Osteocyte (in vitro differentiated cells): Measurements from ENCODE around the gene GIMAP4. TPM values are rescaled to one million over a fixed set of nuclear protein-coding genes. Genes with fewer than 3 reads are reported as not detected.
"Not testable (repeated sequence)": the region's sequence is repeated elsewhere in the genome, so short reads cannot be mapped to it uniquely, and the experiment has no call there.

Experiments used
- DNase-seq: peaks from one replicate; pipeline ENCODE4 v3.0.0; 2021; ENCODE audit warnings: mixed read lengths; ENCODE audit not compliant: unreplicated experiment; ENCODE audit errors: extremely low spot score
- H3K27ac Mint-ChIP-seq: one replicate; pipeline ENCODE4 v1.8.0; 2021; ENCODE audit warnings: mild to moderate bottlenecking, mixed read lengths; ENCODE audit not compliant: unreplicated experiment
- H3K27me3 Mint-ChIP-seq: one replicate; pipeline ENCODE4 v1.8.0; 2021; ENCODE audit warnings: mixed read lengths; ENCODE audit not compliant: unreplicated experiment
- H3K36me3 Mint-ChIP-seq: one replicate; pipeline ENCODE4 v1.8.0; 2021; ENCODE audit warnings: mixed read lengths; ENCODE audit not compliant: unreplicated experiment
- H3K4me1 Mint-ChIP-seq: one replicate; pipeline ENCODE4 v1.8.0; 2021; ENCODE audit warnings: mixed read lengths; ENCODE audit not compliant: unreplicated experiment
- H3K4me3 Mint-ChIP-seq: one replicate; pipeline ENCODE4 v1.8.0; 2021; ENCODE audit warnings: mild to moderate bottlenecking, moderate library complexity, mixed read lengths; ENCODE audit not compliant: unreplicated experiment
- H3K9me3 Mint-ChIP-seq: one replicate; pipeline ENCODE4 v1.8.0; 2021; ENCODE audit warnings: mixed read lengths; ENCODE audit not compliant: unreplicated experiment
- CTCF ChIP-seq: fragments of 200-600 bp; sonication (generic); IDR thresholded peaks from 2 replicates; pipeline ENCODE4 v1.5.0; 2021; ENCODE audit warnings: antibody characterized with exemption, mild to moderate bottlenecking, moderate library complexity
- total RNA-seq: library from RNA; stranded (reverse); gene quantifications from 2 replicates; pipeline ENCODE4 v1.2.1, GENCODE V29; 2021

GIMAP4 gene
- total RNA-seq, 1 donor from 2014 or later = not detected

GRCh38 chr7:150594805-150595204 lies 27.6 kb downstream of the GIMAP4 start:
- Mint-ChIP-seq H3K27ac (no peak overlapping the region), H3K4me3 (no peak overlapping the region), H3K27me3 (no peaks in the 10 kb centered on the region), H3K36me3 (no peaks in the 10 kb centered on the region), H3K4me1 (no peaks in the 10 kb centered on the region), H3K9me3 (peaks cover 56% of the 10 kb centered on the region)
- no peak for DNase-seq
- no peak for TF ChIP-seq CTCF

- Mint-ChIP-seq H3K9me3 (peaks cover 58% of the 10 kb centered on the region), H3K27me3 (no peaks in the 10 kb centered on the region), H3K36me3 (no peaks in the 10 kb centered on the region), H3K27ac (no peak overlapping the region), H3K4me3 (no peak overlapping the region), H3K4me1 (no peaks in the 10 kb centered on the region)
- no peak for TF ChIP-seq CTCF
- DNase-seq = no peak
Measured at GRCh38 chr7:150595361-150595760, 28.2 kb downstream of the GIMAP4 start.

GRCh38 chr7:150603600-150603999 lies 36.4 kb downstream of the GIMAP4 start:
- H3K9me3 Mint-ChIP-seq = peaks cover 24% of the 10 kb centered on the region

GRCh38 chr7:150610233-150610632 lies 43.0 kb downstream of the GIMAP4 start:
- no peaks in the 10 kb centered on the region for H3K27me3 Mint-ChIP-seq
- no peak overlapping the region for H3K4me3 Mint-ChIP-seq
- no peak for TF ChIP-seq CTCF
- H3K27ac Mint-ChIP-seq = no peak overlapping the region
- H3K9me3 Mint-ChIP-seq = peaks cover 23% of the 10 kb centered on the region
- H3K36me3 Mint-ChIP-seq = no peaks in the 10 kb centered on the region
- no peak for DNase-seq
- H3K4me1 Mint-ChIP-seq = no peaks in the 10 kb centered on the region

More at GRCh38 chr7:150603600-150603999, 36.4 kb downstream of the GIMAP4 start:
- H3K27me3 Mint-ChIP-seq, H3K4me1 Mint-ChIP-seq, H3K27ac Mint-ChIP-seq, DNase-seq, H3K4me3 Mint-ChIP-seq, H3K36me3 Mint-ChIP-seq: not testable (repeated sequence)

GRCh38 chr7:150612925-150613324 lies 45.7 kb downstream of the GIMAP4 start:
- H3K9me3 Mint-ChIP-seq = peaks cover 23% of the 10 kb centered on the region
- no peaks in the 10 kb centered on the region for H3K4me1 Mint-ChIP-seq

More at GRCh38 chr7:150612925-150613324, 45.7 kb downstream of the GIMAP4 start:
- H3K36me3 Mint-ChIP-seq = no peaks in the 10 kb centered on the region
- H3K27me3 Mint-ChIP-seq = no peaks in the 10 kb centered on the region
- no peak overlapping the region for H3K4me3 Mint-ChIP-seq
- no peak overlapping the region for H3K27ac Mint-ChIP-seq
- DNase-seq = no peak
- TF ChIP-seq CTCF = no peak
